DND-41 (cell line): Measurements from ENCODE around the gene PLEKHJ1.

ENCODE experiments used
- ATAC-seq: fragments of 200-7000 bp; cut with Tn5 transposase; 3 replicates; pipeline ENCODE4 v1.9.1; 2021; ENCODE audit warnings: low read depth; ENCODE audit not compliant: insufficient read depth
- DNase-seq: peaks from one replicate; pipeline ENCODE4 v3.0.0-alpha.2; 2020
- H2AFZ ChIP-seq: 2 replicates; pipeline ENCODE4 v1.6.0; 2012; ENCODE audit warnings: low read depth, low read length
- H3K27ac ChIP-seq: 2 replicates; pipeline ENCODE4 v1.5.1; 2012; ENCODE audit warnings: low read length, inconsistent platforms
- H3K27me3 ChIP-seq: fragments of 200-600 bp; sonication (generic); 2 replicates; pipeline ENCODE4 v1.6.0; 2012; ENCODE audit warnings: low read length, mild to moderate bottlenecking, inconsistent platforms; ENCODE audit not compliant: insufficient read depth, poor library complexity
- H3K36me3 ChIP-seq: 2 replicates; pipeline ENCODE4 v1.5.1; 2012; ENCODE audit warnings: low read length, inconsistent platforms; ENCODE audit not compliant: insufficient read depth
- H3K4me1 ChIP-seq: 2 replicates; pipeline ENCODE4 v1.5.1; 2012; ENCODE audit warnings: mild to moderate bottlenecking, low read length; ENCODE audit not compliant: insufficient read depth
- H3K4me2 ChIP-seq: 2 replicates; pipeline ENCODE4 v1.6.0; 2012; ENCODE audit warnings: mild to moderate bottlenecking, moderate library complexity, low read length, inconsistent platforms; ENCODE audit not compliant: insufficient read depth
- H3K4me3 ChIP-seq, 2 experiments: fragments of 200-600 bp in 1 of 2; shearing (Covaris generic) in 1 of 2; 2 replicates each; pipeline ENCODE4 v1.5.1; 2012 to 2016; ENCODE audit warnings: inconsistent platforms in 2 of 2, low read length in 2 of 2, mild to moderate bottlenecking in 2 of 2, low read depth in 1 of 2, moderate library complexity in 1 of 2
- H3K79me2 ChIP-seq: 2 replicates; pipeline ENCODE4 v1.6.0; 2012; ENCODE audit warnings: low read length, inconsistent platforms; ENCODE audit not compliant: insufficient read depth
- H3K9ac ChIP-seq: 2 replicates; pipeline ENCODE4 v1.6.0; 2012; ENCODE audit warnings: low read depth, mild to moderate bottlenecking, inconsistent platforms, low read length, moderate library complexity
- H3K9me3 ChIP-seq: 2 replicates; pipeline ENCODE4 v1.5.1; 2012; ENCODE audit warnings: low read length, moderate library complexity, mild to moderate bottlenecking, inconsistent platforms; ENCODE audit not compliant: insufficient read depth, severe bottlenecking
- H4K20me1 ChIP-seq: 2 replicates; pipeline ENCODE4 v1.6.0; 2012; ENCODE audit warnings: low read length; ENCODE audit not compliant: insufficient read depth
- EZH2 ChIP-seq: IDR thresholded peaks from 3 replicates; pipeline ENCODE4 v1.6.1; 2012; ENCODE audit warnings: borderline replicate concordance, low read depth, mild to moderate bottlenecking, moderate library complexity, low read length, inconsistent platforms; ENCODE audit not compliant: severe bottlenecking
- TF ChIP-seq, protein P1 (sequence below): IDR thresholded peaks from 2 replicates; pipeline ENCODE4 v1.5.1; 2012; ENCODE audit warnings: borderline replicate concordance, low read length, moderate library complexity, mild to moderate bottlenecking; ENCODE audit not compliant: poor library complexity, severe bottlenecking; ENCODE audit errors: extremely low read depth

The PLEKHJ1 gene

DNA sequence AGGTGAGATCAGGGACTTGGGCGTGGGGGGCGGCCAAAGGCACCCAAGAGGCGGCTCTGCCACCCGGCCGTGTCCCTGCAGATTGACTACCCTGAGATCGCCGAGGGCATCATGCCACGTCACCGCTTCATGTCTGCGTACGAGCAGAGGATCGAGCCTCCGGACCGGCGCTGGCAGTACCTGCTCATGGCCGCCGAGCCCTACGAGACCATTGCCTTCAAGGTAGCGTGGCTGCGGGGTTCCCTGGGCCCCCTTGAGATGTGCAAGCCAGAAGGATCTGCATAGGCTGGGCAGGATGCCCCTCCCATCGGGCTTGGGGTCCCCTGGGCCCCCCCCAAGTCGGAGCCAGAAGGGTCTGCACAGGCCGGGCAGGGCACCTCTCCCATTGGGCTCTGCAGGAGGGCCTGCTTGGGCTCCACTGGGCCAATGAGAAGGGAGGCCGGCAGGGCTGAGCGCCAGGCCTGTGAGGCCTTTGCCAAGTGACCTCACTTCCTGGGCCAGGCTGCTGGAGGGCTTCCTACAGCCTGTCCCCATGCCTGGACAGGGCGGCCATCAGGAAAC lies 10.8 kb upstream of the PLEKHJ1 start:
- H3K4me2 ChIP-seq, result no peak overlapping the region
- H3K79me2 ChIP-seq, result peaks cover 45% of the 10 kb centered on the region
- DNase-seq (no peak), ATAC-seq (no peak)
- peaks cover 85% of the 10 kb centered on the region for H4K20me1 ChIP-seq
- no peak overlapping the region for H3K9ac ChIP-seq
- no peaks in the 10 kb centered on the region for H3K27me3 ChIP-seq
- 0 out of 2 replicates have a peak, but pooled peaks cover 2% of the 10 kb centered on the region for H3K4me1 ChIP-seq
- no peak overlapping the region for H3K27ac ChIP-seq
- H3K9me3 ChIP-seq, result no peaks in the 10 kb centered on the region
- no peak overlapping the region for H2AFZ ChIP-seq
- peaks cover 87% of the 10 kb centered on the region for H3K36me3 ChIP-seq
- no peak overlapping the region for H3K4me3 ChIP-seq
- TF ChIP-seq, protein P1, sequence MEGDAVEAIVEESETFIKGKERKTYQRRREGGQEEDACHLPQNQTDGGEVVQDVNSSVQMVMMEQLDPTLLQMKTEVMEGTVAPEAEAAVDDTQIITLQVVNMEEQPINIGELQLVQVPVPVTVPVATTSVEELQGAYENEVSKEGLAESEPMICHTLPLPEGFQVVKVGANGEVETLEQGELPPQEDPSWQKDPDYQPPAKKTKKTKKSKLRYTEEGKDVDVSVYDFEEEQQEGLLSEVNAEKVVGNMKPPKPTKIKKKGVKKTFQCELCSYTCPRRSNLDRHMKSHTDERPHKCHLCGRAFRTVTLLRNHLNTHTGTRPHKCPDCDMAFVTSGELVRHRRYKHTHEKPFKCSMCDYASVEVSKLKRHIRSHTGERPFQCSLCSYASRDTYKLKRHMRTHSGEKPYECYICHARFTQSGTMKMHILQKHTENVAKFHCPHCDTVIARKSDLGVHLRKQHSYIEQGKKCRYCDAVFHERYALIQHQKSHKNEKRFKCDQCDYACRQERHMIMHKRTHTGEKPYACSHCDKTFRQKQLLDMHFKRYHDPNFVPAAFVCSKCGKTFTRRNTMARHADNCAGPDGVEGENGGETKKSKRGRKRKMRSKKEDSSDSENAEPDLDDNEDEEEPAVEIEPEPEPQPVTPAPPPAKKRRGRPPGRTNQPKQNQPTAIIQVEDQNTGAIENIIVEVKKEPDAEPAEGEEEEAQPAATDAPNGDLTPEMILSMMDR, result no peak
- no peak for TF ChIP-seq EZH2

DNA sequence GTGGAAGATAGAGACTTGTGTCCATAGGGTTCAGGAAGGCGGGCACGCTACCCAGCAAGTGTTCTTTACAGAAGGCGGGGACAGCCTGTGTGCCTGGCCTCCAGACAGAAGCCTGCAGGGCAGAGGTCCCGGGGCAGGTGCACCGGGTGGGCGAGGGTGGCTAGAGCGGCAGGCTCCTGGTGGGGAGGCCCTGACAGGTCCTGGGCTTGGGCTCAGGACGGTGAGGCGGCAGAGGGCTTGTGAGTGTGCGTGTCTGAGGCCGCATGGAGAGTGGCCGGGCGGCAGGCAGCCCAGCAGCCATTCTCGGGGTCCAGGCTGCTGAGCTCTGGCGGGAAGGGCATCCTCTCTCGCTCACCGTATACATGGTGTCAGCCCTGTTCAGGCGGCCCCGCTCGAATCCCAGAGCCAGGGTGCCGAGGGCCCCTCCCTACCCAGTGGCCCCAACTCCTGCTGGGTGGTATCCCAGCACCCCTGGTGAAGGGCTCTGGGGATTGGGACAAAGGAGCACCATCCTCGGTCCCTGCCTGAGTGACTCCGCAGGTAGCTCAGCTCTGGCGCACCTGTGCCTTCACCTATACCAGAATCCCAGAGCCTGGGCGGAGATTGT lies 10.0 kb upstream of the PLEKHJ1 start:
- H3K9me3 ChIP-seq, result no peaks in the 10 kb centered on the region
- peaks cover 53% of the 10 kb centered on the region for H3K79me2 ChIP-seq
- peaks cover 89% of the 10 kb centered on the region for H4K20me1 ChIP-seq
- DNase-seq (no peak), ATAC-seq (no peak)
- H3K4me3 ChIP-seq, result no peak overlapping the region
- H2AFZ ChIP-seq, result no peak overlapping the region
- no peak overlapping the region for H3K27ac ChIP-seq
- H3K9ac ChIP-seq, result no peak overlapping the region
- peaks cover 91% of the 10 kb centered on the region for H3K36me3 ChIP-seq
- TF ChIP-seq, protein P1, result no peak
- no peak for TF ChIP-seq EZH2
- no peak overlapping the region for H3K4me2 ChIP-seq
- H3K27me3 ChIP-seq, result no peaks in the 10 kb centered on the region
- peaks cover 9% of the 10 kb centered on the region for H3K4me1 ChIP-seq

DNA sequence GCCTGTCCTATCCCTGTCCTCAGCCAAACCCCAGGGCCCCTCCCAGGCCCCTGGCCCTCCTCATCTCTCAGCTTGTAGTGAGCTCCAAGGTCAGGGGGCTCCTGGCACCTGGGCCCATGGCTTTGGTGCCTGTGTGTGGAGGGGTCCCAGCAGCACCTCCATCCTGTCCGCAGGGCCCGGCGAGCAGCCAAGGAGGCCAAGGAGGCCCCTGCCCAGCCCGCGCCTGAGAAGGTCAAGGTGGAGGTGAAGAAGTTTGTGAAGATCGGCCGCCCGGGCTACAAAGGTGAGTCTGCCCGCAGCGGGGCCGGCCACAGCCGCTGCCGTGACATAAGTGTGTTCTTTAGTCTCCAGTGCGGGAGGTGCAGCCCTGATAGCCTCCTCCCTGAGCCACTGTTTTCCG lies 9.1 kb upstream of the PLEKHJ1 start:
- peaks cover 99% of the 10 kb centered on the region for H3K36me3 ChIP-seq
- H3K9me3 ChIP-seq, result no peaks in the 10 kb centered on the region
- no peaks in the 10 kb centered on the region for H3K27me3 ChIP-seq
- peaks cover 95% of the 10 kb centered on the region for H4K20me1 ChIP-seq
- DNase-seq (no peak), ATAC-seq (no peak)
- no peak overlapping the region for H3K4me2 ChIP-seq
- H3K4me3 ChIP-seq, result no peak overlapping the region
- H3K79me2 ChIP-seq, result peaks cover 61% of the 10 kb centered on the region
- H3K4me1 ChIP-seq, result peaks cover 17% of the 10 kb centered on the region
- H3K9ac ChIP-seq, result no peak overlapping the region
- no peak overlapping the region for H2AFZ ChIP-seq
- no peak for TF ChIP-seq EZH2
- TF ChIP-seq, protein P1, result no peak
- H3K27ac ChIP-seq, result no peak overlapping the region
